GM18526 (cell line): Measurements from ENCODE around the gene CCT7.

Source experiments
- POLR2A ChIP-seq: IDR thresholded peaks from 3 replicates; pipeline ENCODE4 v1.6.1; 2011; ENCODE audit not compliant: insufficient read length; ENCODE audit errors: extremely low read depth

Gene CCT7

DNA sequence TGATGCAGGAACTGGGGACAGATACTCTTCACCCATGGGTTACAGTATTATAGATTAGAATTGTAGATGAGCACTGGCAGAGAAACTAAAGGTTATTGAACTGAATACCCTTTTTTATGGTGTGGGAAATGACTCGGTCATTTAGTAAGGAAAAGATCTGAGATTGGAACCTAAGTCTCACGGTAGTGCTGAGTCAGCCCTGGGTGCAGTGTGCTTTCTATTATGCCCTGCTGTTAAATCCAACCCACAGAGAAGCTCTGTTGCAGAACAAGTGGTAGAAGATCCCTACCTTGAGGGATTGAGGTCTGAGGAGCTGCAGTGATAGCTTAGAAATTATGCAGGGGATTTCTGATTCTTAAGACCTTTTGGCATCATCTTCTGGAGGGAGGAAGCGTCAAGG is 12.7 kb downstream of the CCT7 start:
- TF ChIP-seq POLR2A: no peak

- no peak for TF ChIP-seq POLR2A
These were observed 15.5 kb downstream of the CCT7 start for GRCh38 chr2:73249636-73250035.

GRCh38 chr2:73250872-73251846 is 17.1 kb downstream of the CCT7 start:
- TF ChIP-seq POLR2A: no peak

DNA sequence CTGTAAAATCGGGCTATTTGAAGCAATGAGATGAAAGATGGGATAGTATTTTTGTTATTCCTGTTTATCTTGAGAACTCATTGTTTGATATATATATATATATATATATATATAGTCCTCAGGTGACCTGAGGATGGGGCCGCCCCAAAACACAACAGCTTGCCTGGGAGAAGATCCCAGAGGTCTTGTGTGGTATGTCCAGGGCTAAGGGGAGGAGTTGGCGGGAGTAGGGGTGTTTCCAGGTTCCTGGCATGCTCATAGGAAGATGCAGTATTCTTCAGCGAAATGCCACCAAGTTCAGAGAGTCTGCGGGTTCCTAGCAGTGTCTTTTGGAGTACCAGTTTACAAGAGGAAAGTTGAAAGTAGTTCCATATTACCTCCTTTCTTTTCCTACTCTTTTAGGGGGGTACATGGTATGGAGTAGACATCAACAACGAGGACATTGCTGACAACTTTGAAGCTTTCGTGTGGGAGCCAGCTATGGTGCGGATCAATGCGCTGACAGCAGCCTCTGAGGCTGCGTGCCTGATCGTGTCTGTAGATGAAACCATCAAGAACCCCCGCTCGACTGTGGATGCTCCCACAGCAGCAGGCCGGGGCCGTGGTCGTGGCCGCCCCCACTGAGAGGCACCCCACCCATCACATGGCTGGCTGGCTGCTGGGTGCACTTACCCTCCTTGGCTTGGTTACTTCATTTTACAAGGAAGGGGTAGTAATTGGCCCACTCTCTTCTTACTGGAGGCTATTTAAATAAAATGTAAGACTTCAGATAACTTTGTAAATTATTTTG is 18.3 kb downstream of the CCT7 start:
- TF ChIP-seq POLR2A: no peak

GRCh38 chr2:73253400-73253799 is 19.3 kb downstream of the CCT7 start:
- TF ChIP-seq POLR2A: no peak

- no peak for TF ChIP-seq POLR2A
These were observed 19.8 kb downstream of the CCT7 start for GRCh38 chr2:73253901-73254300.

- TF ChIP-seq POLR2A: no peak
These were observed 20.4 kb downstream of the CCT7 start for GRCh38 chr2:73254343-73255006.

DNA sequence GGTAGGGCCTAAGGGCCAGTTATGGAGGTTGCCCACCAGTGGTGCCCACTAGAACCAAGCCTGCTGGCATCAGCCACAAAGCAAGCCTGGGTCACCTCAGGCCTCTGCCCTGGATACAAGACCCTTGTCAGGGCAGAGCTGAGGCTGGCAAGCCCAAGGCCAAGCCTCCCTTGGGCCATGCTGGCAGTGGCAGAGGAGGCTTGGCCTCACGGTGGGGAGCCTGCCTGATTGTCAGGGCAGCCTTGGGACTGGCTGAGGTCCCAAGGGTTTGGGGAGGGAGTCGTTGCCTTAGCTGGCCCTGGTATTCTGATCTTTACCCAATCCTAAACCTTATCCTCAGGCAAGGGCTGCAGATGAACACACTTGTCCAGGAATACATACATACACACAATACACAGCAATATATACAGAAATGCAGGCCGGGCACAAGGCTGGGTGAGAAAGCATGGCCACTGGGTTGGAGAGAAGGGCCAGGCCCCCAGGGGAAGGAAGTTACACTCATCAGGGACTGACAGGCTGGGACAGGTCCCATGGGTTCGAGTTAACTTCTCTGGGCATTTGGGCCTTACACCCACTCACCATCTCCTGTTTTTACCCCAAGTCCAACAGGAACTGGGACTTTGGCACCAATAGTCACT is 21.0 kb downstream of the CCT7 start:
- TF ChIP-seq POLR2A: no peak

DNA sequence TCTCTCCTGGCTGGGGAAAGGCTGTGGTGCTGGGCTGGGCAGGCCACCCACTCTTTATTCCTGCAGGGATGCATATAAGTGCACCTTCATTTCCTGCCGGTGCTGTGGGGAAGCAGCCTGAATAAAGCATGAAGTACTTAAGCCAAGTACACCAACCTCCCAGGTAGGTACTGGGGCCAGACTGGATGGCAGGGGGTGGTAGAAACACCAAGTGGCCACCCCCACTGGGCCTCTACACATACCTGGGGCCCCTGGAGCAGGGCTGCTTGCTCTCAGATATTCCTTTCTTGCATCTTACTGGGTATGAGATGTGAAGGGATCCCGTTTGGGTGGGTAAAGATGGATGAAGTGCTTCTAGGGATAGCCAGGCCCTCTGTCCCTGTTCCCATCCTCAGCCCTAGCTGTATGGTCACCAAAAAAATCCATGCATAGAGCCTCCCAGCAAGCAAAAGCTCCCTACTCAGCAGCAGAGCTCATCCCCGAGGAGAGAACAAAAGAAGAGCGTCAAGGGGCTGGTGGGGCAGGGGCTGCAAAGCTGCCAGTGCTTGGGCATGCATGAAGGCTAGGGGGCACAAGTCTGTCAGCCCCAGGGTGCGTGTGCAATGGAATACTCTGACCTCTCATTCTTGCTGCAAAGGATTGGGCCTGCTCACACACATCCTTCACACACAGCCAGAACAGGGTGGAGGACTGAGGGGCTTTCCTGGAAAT is 22.0 kb downstream of the CCT7 start:
- TF ChIP-seq POLR2A: no peak

DNA sequence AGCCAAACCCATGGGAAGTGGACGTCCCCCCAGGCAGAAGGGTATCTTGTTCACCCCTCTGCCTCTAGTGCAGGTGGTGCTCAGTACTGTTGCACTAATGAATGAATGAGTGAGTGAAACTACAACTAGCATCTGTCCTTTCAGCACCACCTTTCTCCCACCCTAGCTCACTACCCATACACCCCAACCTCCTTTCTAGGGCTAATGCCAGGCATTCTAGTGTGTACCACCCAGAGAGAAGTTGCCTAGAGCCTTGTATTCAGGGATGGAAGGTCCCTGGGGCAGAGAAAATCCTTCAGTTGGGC is 22.5 kb downstream of the CCT7 start:
- no peak for TF ChIP-seq POLR2A

DNA sequence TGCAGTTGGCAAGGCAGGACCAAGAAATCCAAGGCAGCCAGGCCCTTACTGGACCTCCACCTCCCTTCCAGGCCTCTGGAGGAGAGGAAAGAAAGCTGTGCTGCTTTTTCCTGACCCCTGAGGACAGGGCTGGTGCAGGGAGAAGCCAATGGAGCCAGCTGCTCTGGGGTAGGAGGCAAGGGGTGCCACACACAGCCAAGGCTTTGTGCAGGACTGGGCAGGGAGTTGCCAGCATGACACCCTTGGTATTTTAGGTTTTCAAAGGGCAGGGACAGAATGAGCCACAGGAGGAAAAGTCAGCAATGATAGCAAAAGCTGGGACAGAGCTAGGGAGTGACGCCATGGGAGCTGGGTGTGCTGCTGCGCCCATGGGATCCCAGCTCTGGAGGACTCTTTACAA is 22.9 kb downstream of the CCT7 start:
- no peak for TF ChIP-seq POLR2A

- no peak for TF ChIP-seq POLR2A
These were observed 23.5 kb downstream of the CCT7 start for GRCh38 chr2:73257425-73258125.

- no peak for TF ChIP-seq POLR2A
These were observed 24.2 kb downstream of the CCT7 start for GRCh38 chr2:73258186-73258912.

DNA sequence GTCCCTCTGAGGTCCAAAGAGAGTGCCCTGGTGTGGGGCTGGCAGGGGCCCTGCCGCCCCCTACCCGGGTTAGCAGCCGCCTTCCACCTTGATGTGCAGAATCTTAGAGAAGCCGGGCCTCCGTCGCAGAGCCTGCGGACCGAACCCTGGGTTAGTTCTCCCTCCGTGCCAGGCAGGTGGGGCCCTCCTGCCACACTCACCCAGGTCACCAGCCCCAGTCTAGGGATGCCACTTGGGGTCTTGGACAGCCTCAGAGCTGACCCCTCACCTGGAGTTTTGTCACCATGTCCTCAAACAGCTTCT is 24.8 kb downstream of the CCT7 start:
- TF ChIP-seq POLR2A: no peak

DNA sequence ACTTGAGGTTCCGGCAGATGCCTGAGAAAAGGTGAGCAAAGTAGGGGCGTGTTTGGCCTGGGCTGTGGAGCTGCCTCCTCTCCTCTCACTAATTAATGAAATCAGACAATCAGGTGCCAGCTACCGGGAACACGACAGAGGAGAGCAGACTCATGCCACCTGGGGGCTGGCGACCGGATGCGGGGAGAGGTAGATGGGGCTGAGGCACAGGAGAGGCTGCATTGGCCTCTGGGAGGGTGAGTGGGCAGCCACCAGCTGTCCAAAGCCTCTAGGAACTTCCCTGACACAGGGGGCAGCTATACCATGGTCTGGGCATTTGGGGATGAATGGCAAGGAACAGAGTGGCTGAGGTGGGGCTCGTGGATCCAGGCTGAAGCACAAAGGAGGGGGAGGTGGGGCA is 25.2 kb downstream of the CCT7 start:
- TF ChIP-seq POLR2A: no peak
